GM18502 (cell line): ENCODE results near the gene SURF2.
"Not testable (repeated sequence)": the region's sequence is repeated elsewhere in the genome, so short reads cannot be mapped to it uniquely, and the experiment has no call there.

ENCODE experiments used
- ATAC-seq: cut with Tn5 transposase; IDR thresholded peaks from one replicate; pipeline ENCODE4 v1.9.1; 2021; ENCODE audit warnings: mild to moderate bottlenecking; ENCODE audit not compliant: unreplicated experiment, poor library complexity

SURF2 gene

GRCh38 chr9:133334888-133335287 lies 21.5 kb upstream of the SURF2 start:
- ATAC-seq, result not testable (repeated sequence)

GRCh38 chr9:133335924-133336811 lies 20.2 kb upstream of the SURF2 start, which contains the start of gene SURF6:
Gene SURF6 (minus strand): TSS chr9:133336188. CDS start chr9:133336132, 56 bp downstream.
- ATAC-seq, result peak; percentile 87

- ATAC-seq, result no peak
Observed at GRCh38 chr9:133339641-133340040, 16.7 kb upstream of the SURF2 start.

GRCh38 chr9:133340256-133340655 lies 16.1 kb upstream of the SURF2 start:
- ATAC-seq, result no peak

- ATAC-seq, result no peak
Observed at GRCh38 chr9:133340916-133341315, 15.4 kb upstream of the SURF2 start.

GRCh38 chr9:133341369-133342068 lies 14.8 kb upstream of the SURF2 start:
- ATAC-seq, result no peak

GRCh38 chr9:133342069-133342406 lies 14.3 kb upstream of the SURF2 start:
- no peak for ATAC-seq

- ATAC-seq, result no peak
Observed at GRCh38 chr9:133342570-133342969, 13.8 kb upstream of the SURF2 start.

- no peak for ATAC-seq
Observed at GRCh38 chr9:133344071-133344470, 12.3 kb upstream of the SURF2 start.

- no peak for ATAC-seq
Observed at GRCh38 chr9:133344979-133345378, 11.4 kb upstream of the SURF2 start.

GRCh38 chr9:133345596-133345995 lies 10.8 kb upstream of the SURF2 start:
- no peak for ATAC-seq

- ATAC-seq, result no peak
Observed at GRCh38 chr9:133346021-133346785, 10.1 kb upstream of the SURF2 start.

- peak; percentile 39 for ATAC-seq
Observed at GRCh38 chr9:133347515-133347984, 8.8 kb upstream of the SURF2 start.

- ATAC-seq, result peak; percentile 73
Observed at GRCh38 chr9:133347985-133348717, 8.2 kb upstream of the SURF2 start, which contains the start of the genes MED22 and RPL7A. Gene MED22 (minus strand): TSS chr9:133348131. CDS start chr9:133346662, 1,469 bp downstream. Gene RPL7A (plus strand): TSS chr9:133348218. CDS start chr9:133348244, 26 bp downstream.

GRCh38 chr9:133348718-133349573 lies 7.4 kb upstream of the SURF2 start:
- no peak for ATAC-seq

- ATAC-seq, result no peak
Observed at GRCh38 chr9:133349965-133350616, 6.3 kb upstream of the SURF2 start.

- ATAC-seq, result no peak
Observed at GRCh38 chr9:133351526-133351907, 4.8 kb upstream of the SURF2 start.

- no peak for ATAC-seq
Observed at GRCh38 chr9:133351908-133352634, 4.3 kb upstream of the SURF2 start.
